OCI-LY7 (cell line): ENCODE data around the gene ZNF91. TPM values are rescaled to one million over a fixed set of nuclear protein-coding genes. Genes with fewer than 3 reads are reported as not detected.

Experiments used
- BruUV-seq: library from RNA; stranded (reverse); fragments of 400-500 nt; replicated peaks from 2 replicates; lab custom pipeline; 2021; lab: Mats Ljungman, UMichigan
- CTCF ChIA-PET: fragments of 300-600 bp; sonication (Branson Sonifier 250); formaldehyde crosslinking; loops from one replicate; lab custom pipeline; 2022; ENCODE audit warnings: antibody characterized with exemption; ENCODE audit not compliant: unreplicated experiment; lab: Charles Lee
- POLR2A ChIA-PET: fragments of 300-600 bp; sonication (Branson Sonifier 250); formaldehyde crosslinking; loops from one replicate; lab custom pipeline; 2022; ENCODE audit warnings: antibody characterized with exemption; lab: Charles Lee
- DNase-seq: peaks from one replicate; pipeline ENCODE4 v3.0.0-alpha.2; 2015; ENCODE audit warnings: low spot score
- H2AFZ ChIP-seq: fragments of 200-600 bp; sonication (generic), shearing (Covaris generic); 2 replicates; pipeline ENCODE4 v1.6.1; 2014; ENCODE audit warnings: mild to moderate bottlenecking, antibody characterized with exemption, low read length, moderate library complexity
- H3K27ac ChIP-seq: fragments of 200-600 bp; sonication (generic); 2 replicates; pipeline ENCODE4 v1.5.1; 2014; ENCODE audit warnings: mixed run types, low read depth, mild to moderate bottlenecking, moderate library complexity, low read length, inconsistent platforms; ENCODE audit not compliant: poor library complexity, severe bottlenecking
- H3K36me3 ChIP-seq: fragments of 200-600 bp; sonication (generic); 2 replicates; pipeline ENCODE4 v1.6.1; 2014; ENCODE audit warnings: mild to moderate bottlenecking, antibody characterized with exemption, low read length, moderate library complexity, mixed read lengths; ENCODE audit not compliant: insufficient read depth
- H3K4me1 ChIP-seq: fragments of 200-600 bp; sonication (generic); 2 replicates; pipeline ENCODE4 v1.5.1; 2014; ENCODE audit warnings: mild to moderate bottlenecking, low read length; ENCODE audit not compliant: insufficient read depth, poor library complexity, severe bottlenecking
- H3K4me2 ChIP-seq: fragments of 200-600 bp; sonication (generic); 2 replicates; pipeline ENCODE4 v1.6.1; 2014; ENCODE audit warnings: mild to moderate bottlenecking, low read length
- H3K4me3 ChIP-seq: fragments of 200-600 bp; sonication (generic); 2 replicates; pipeline ENCODE4 v1.5.1; 2014; ENCODE audit warnings: mild to moderate bottlenecking, low read depth, low read length; ENCODE audit not compliant: poor library complexity, severe bottlenecking
- H3K79me2 ChIP-seq: fragments of 200-600 bp; sonication (generic); 2 replicates; pipeline ENCODE4 v1.6.1; 2016; ENCODE audit warnings: low read depth, mild to moderate bottlenecking, low read length, moderate library complexity, mixed read lengths; ENCODE audit not compliant: insufficient read depth
- H3K9me2 ChIP-seq: fragments of 200-600 bp; sonication (generic); 2 replicates; pipeline ENCODE4 v1.6.1; 2016; ENCODE audit warnings: mild to moderate bottlenecking, low read length, mixed read lengths; ENCODE audit not compliant: insufficient read depth
- H3K9me3 ChIP-seq: fragments of 200-600 bp; sonication (generic); 2 replicates; pipeline ENCODE4 v1.6.1; 2014; ENCODE audit warnings: mild to moderate bottlenecking, mixed run types, low read length, mixed read lengths
- H4K20me1 ChIP-seq: fragments of 200-600 bp; sonication (generic); 2 replicates; pipeline ENCODE4 v1.6.1; 2014; ENCODE audit warnings: mild to moderate bottlenecking, antibody characterized with exemption, low read length, moderate library complexity, mixed read lengths; ENCODE audit not compliant: insufficient read depth
- CTCF ChIP-seq: fragments of 200-600 bp; sonication (generic); conservative IDR thresholded peaks from 2 replicates; pipeline ENCODE4 v1.5.1; 2014; ENCODE audit warnings: mild to moderate bottlenecking, antibody characterized with exemption, low read length, moderate library complexity, mixed read lengths
- EZH2phosphoT487 ChIP-seq: fragments of 200-600 bp; sonication (generic); IDR thresholded peaks from 2 replicates; pipeline ENCODE4 v1.6.1; 2018; ENCODE audit warnings: low read depth, borderline replicate concordance, mild to moderate bottlenecking, mixed run types, antibody characterized with exemption, low read length, moderate library complexity, mixed read lengths
- intact Hi-C: fragments of 100-400 bp; cut with micrococcal nuclease; formaldehyde crosslinking; loops from one replicate; pipeline ENCODE4 v1.10.0; 2022; ENCODE audit not compliant: unreplicated experiment
- total RNA-seq, 2 experiments: library from RNA; depleted of rRNA in 1 of 2; stranded (reverse); fragments of >200 nt in 1 of 2; shearing (Covaris generic) in 1 of 2; gene quantifications; 2 replicates each; pipeline ENCODE4 v1.2.3, GENCODE V29; 2014 to 2022

The ZNF91 gene
- total RNA-seq, 2 experiments from 2014 or later: 39.3 to 64.3 TPM

- POLR2A ChIA-PET: no interaction called here
- Histone ChIP-seq H3K9me3 (no peaks in the 10 kb centered on the region), H2AFZ (no peak overlapping the region), H3K36me3 (no peaks in the 10 kb centered on the region), H3K79me2 (no peaks in the 10 kb centered on the region), H3K9me2 (no peaks in the 10 kb centered on the region), H4K20me1 (no peaks in the 10 kb centered on the region), H3K27ac (no peak overlapping the region), H3K4me2 (no peak overlapping the region), H3K4me1 (no peaks in the 10 kb centered on the region), H3K4me3 (no peak overlapping the region)
- BruUV-seq: no TSS peak
- CTCF ChIA-PET: no interaction called here
- no peak for DNase-seq
- intact Hi-C loops: no loop called here
- TF ChIP-seq EZH2phosphoT487: no peak
Observed at GRCh38 chr19:23415561-23416191, 20.4 kb upstream of the ZNF91 start.

GRCh38 chr19:23415034-23415433, 19.8 kb upstream of the ZNF91 start:
- no peak for DNase-seq
- Histone ChIP-seq H3K4me3 (no peak overlapping the region), H3K36me3 (no peaks in the 10 kb centered on the region), H3K79me2 (no peaks in the 10 kb centered on the region), H3K4me1 (no peaks in the 10 kb centered on the region), H3K27ac (no peak overlapping the region), H4K20me1 (no peaks in the 10 kb centered on the region), H3K9me3 (no peaks in the 10 kb centered on the region), H3K4me2 (no peak overlapping the region), H2AFZ (no peak overlapping the region), H3K9me2 (no peaks in the 10 kb centered on the region)
- POLR2A ChIA-PET: no interaction called here
- no TSS peak for BruUV-seq
- intact Hi-C loops: no loop called here
- TF ChIP-seq EZH2phosphoT487 (no peak), CTCF (no peak)
- CTCF ChIA-PET: no interaction called here

- ChIA-PET POLR2A (interaction anchor here (1.3 kb wide), 1 partner anchor 14 kb away, joined by 3 read pairs; the partner anchor contains the start of gene ZNF91), CTCF (no interaction called here)
- Histone ChIP-seq H4K20me1 (no peaks in the 10 kb centered on the region), H3K36me3 (no peaks in the 10 kb centered on the region), H3K27ac (no peak overlapping the region), H3K4me3 (no peak overlapping the region), H3K79me2 (no peaks in the 10 kb centered on the region), H3K4me2 (no peak overlapping the region), H3K9me2 (no peaks in the 10 kb centered on the region), H3K9me3 (no peaks in the 10 kb centered on the region), H2AFZ (no peak overlapping the region), H3K4me1 (no peaks in the 10 kb centered on the region)
- TF ChIP-seq EZH2phosphoT487: no peak
- TF ChIP-seq CTCF: no peak
- DNase-seq: no peak
- BruUV-seq: no TSS peak
- intact Hi-C loops: no loop called here
Observed at GRCh38 chr19:23410155-23410554, 14.9 kb upstream of the ZNF91 start.
